ENCODE data around the gene CBFA2T2.

- TF ChIP-seq CTCF (conservative IDR thresholded peaks at IDR 0.05; ENCODE audit: low read depth, low read length) = no peak
- TF ChIP-seq RAD21 (IDR thresholded peaks at IDR 0.05; ENCODE audit: low read length) = no peak
- no peak for TF ChIP-seq NFE2L2 (IDR thresholded peaks at IDR 0.05; ENCODE audit: low read depth, low read length)
- no peak for TF ChIP-seq USF2 (IDR thresholded peaks at IDR 0.05; ENCODE audit: low read depth, low read length)
- no peak for TF ChIP-seq POLR2A (IDR thresholded peaks at IDR 0.05; ENCODE audit: low read depth, low read length)
- TF ChIP-seq CHD1 (IDR thresholded peaks at IDR 0.05; ENCODE audit: low read depth, low read length) = no peak
- TF ChIP-seq CEBPB (IDR thresholded peaks at IDR 0.05; ENCODE audit: low read depth, low read length) = no peak
These were observed 164.8 kb downstream of the CBFA2T2 start for GRCh38 chr20:33654680-33655161.

All from IMR-90 (cell line).